Colonic mucosa (tissue), 4 donors: ENCODE measurements around the gene OSM. TPM values are rescaled to one million over a fixed set of nuclear protein-coding genes. Genes with fewer than 3 reads are reported as not detected.

Experiments
- DNase-seq: peaks from one replicate; pipeline ENCODE4 v3.0.0-alpha.2; 2020
- H3K27ac ChIP-seq: fragments of 200-600 bp; one replicate; pipeline ENCODE4 v1.8.0; 2021
- H3K27me3 ChIP-seq: fragments of 200-600 bp; one replicate; pipeline ENCODE4 v1.8.0; 2021
- H3K36me3 ChIP-seq: fragments of 200-600 bp; one replicate; pipeline ENCODE4 v1.8.0; 2021
- H3K4me1 ChIP-seq: fragments of 200-600 bp; one replicate; pipeline ENCODE4 v1.8.0; 2021; ENCODE audit warnings: mild to moderate bottlenecking
- H3K4me3 ChIP-seq: fragments of 200-600 bp; one replicate; pipeline ENCODE4 v1.8.0; 2021
- H3K9ac ChIP-seq, 2 donors: one replicate each; pipeline ENCODE4 v1.7.0; 2013; ENCODE audit warnings: control low read depth in 2 of 2, low read depth in 2 of 2, low read length in 2 of 2
- H3K9me3 ChIP-seq: fragments of 200-600 bp; one replicate; pipeline ENCODE4 v1.8.0; 2021
- intact Hi-C: fragments of 100-400 bp; cut with DNase I; formaldehyde crosslinking; loops from one replicate; pipeline ENCODE4 v1.14.1; 2022
- total RNA-seq, 2 donors: library from RNA; stranded (reverse); fragmentation: NEBNext Ultra II Directional in 1 of 2; extraction: Animal tissue kit (Norgen Biotek cat#: 25700) in 1 of 2; gene quantifications; one replicate each; pipeline ENCODE4 v1.2.1, GENCODE V29; 2021
- TF ChIP-seq, protein P1 (sequence below): fragments of 200-600 bp; IDR thresholded peaks from one replicate; pipeline ENCODE4 v1.8.0; 2022; ENCODE audit warnings: antibody characterized with exemption, mild to moderate bottlenecking
- donor health status: healthy.
- donor health status: DM: no; HTN: no; CAD: no.
- donor health status: DM: no; HTN: no; CAD: no.

The OSM gene
- total RNA-seq, 2 donors from 2014 or later = 0.21 to 0.44 TPM

- intact Hi-C loops = no loop called here
- TF ChIP-seq, protein P1, sequence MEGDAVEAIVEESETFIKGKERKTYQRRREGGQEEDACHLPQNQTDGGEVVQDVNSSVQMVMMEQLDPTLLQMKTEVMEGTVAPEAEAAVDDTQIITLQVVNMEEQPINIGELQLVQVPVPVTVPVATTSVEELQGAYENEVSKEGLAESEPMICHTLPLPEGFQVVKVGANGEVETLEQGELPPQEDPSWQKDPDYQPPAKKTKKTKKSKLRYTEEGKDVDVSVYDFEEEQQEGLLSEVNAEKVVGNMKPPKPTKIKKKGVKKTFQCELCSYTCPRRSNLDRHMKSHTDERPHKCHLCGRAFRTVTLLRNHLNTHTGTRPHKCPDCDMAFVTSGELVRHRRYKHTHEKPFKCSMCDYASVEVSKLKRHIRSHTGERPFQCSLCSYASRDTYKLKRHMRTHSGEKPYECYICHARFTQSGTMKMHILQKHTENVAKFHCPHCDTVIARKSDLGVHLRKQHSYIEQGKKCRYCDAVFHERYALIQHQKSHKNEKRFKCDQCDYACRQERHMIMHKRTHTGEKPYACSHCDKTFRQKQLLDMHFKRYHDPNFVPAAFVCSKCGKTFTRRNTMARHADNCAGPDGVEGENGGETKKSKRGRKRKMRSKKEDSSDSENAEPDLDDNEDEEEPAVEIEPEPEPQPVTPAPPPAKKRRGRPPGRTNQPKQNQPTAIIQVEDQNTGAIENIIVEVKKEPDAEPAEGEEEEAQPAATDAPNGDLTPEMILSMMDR = no peak
- Histone ChIP-seq H3K4me1 (peaks cover 45% of the 10 kb centered on the region), H3K27ac (peak overlapping the region; percentile 59), H3K9ac (peak overlapping the region in 1 of 2 donors; percentile 69), H3K4me3 (no peak overlapping the region), H3K36me3 (peaks cover 14% of the 10 kb centered on the region), H3K9me3 (no peaks in the 10 kb centered on the region), H3K27me3 (no peaks in the 10 kb centered on the region)
- peak; percentile 74 for DNase-seq
These were observed 35.6 kb upstream of the OSM start for GRCh38 chr22:30301995-30302809.

DNA sequence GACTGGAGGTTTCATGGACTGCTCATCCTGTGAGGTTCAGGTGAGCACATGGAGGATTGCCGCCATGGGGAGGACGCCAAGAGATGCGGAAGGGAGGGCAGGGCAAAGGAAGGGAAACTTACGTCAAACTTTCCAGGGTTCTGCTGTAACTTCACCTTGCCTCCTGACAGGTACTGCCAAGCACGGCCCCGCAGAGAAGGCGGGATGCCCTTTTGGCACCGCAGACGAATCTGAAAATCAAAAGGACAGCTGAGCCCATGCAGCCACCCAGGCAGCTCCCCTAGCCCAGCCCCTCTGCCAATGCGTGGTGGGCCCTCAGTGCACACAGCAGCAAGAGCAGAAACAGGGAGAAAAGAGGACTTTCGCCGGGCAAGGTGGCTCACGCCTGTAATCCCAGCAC is 32.7 kb upstream of the OSM start:
- TF ChIP-seq, protein P1 = no peak
- Histone ChIP-seq H3K9ac (no peak overlapping the region), H3K4me1 (peaks cover 22% of the 10 kb centered on the region), H3K27ac (no peak overlapping the region), H3K27me3 (no peaks in the 10 kb centered on the region), H3K36me3 (peaks cover 14% of the 10 kb centered on the region), H3K4me3 (no peak overlapping the region), H3K9me3 (no peaks in the 10 kb centered on the region)
- DNase-seq = no peak
- intact Hi-C loops = no loop called here

DNA sequence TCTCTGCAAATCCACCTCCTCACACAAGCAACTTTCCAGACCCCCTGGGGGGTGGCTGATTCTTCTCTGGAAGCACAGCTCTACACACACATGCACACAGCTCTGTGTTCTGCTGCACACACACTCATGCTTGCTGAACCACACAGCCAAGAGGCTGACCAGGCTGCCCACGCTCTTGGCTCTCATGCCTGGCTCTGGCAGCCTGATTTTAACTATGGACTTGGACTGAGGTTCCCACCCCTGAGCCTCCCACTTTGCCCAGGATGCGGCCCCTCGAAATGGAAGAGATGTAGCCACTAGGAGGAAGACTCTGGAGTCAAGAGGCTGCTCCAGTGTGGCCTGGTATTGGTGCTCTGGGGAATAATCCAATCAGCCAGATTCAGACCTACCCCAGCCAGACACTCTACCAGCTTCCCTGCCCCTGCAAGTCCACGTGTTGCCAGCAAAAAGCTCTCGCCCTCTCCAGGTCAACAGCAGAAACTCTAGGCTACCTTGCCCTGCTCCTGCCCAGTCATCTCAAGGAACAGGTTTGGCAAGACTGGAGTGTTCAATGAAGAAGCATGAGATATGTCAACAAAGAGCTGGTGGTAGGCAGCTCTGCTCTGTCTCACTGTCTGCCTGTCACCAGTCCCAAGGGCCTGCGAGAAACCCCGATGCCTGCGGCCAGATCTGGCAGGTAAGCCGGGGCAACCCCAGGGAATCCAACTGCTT is 31.5 kb upstream of the OSM start:
- Histone ChIP-seq H3K27me3 (no peaks in the 10 kb centered on the region), H3K4me3 (no peak overlapping the region), H3K9ac (peak overlapping the region in 1 of 2 donors; percentile 43), H3K27ac (no peak overlapping the region), H3K36me3 (peaks cover 21% of the 10 kb centered on the region), H3K4me1 (peaks cover 14% of the 10 kb centered on the region), H3K9me3 (no peaks in the 10 kb centered on the region)
- intact Hi-C loops = no loop called here
- TF ChIP-seq, protein P1 = no peak
- DNase-seq = peak; percentile 65

- H3K36me3 ChIP-seq = peaks cover 21% of the 10 kb centered on the region
- H3K4me1 ChIP-seq = peaks cover 8% of the 10 kb centered on the region
- no peak overlapping the region for H3K4me3 ChIP-seq
- no peaks in the 10 kb centered on the region for H3K27me3 ChIP-seq
- TF ChIP-seq, protein P1 = no peak
- H3K27ac ChIP-seq = no peak overlapping the region
- DNase-seq = no peak
- H3K9me3 ChIP-seq = no peaks in the 10 kb centered on the region
- no peak overlapping the region for H3K9ac ChIP-seq
- intact Hi-C loops = no loop called here
These were observed 30.8 kb upstream of the OSM start for GRCh38 chr22:30297276-30297990.

GRCh38 chr22:30296833-30297232 is 30.2 kb upstream of the OSM start:
- no peak for DNase-seq
- H3K4me3 ChIP-seq = no peak overlapping the region
- H3K9ac ChIP-seq = no peak overlapping the region
- no peaks in the 10 kb centered on the region for H3K9me3 ChIP-seq
- peaks cover 21% of the 10 kb centered on the region for H3K36me3 ChIP-seq
- intact Hi-C loops = no loop called here
- no peak overlapping the region for H3K27ac ChIP-seq
- H3K4me1 ChIP-seq = peaks cover 2% of the 10 kb centered on the region
- H3K27me3 ChIP-seq = no peaks in the 10 kb centered on the region
- TF ChIP-seq, protein P1 = no peak
